ENCODE results near the gene APPL2.

APPL2 gene, protein sequence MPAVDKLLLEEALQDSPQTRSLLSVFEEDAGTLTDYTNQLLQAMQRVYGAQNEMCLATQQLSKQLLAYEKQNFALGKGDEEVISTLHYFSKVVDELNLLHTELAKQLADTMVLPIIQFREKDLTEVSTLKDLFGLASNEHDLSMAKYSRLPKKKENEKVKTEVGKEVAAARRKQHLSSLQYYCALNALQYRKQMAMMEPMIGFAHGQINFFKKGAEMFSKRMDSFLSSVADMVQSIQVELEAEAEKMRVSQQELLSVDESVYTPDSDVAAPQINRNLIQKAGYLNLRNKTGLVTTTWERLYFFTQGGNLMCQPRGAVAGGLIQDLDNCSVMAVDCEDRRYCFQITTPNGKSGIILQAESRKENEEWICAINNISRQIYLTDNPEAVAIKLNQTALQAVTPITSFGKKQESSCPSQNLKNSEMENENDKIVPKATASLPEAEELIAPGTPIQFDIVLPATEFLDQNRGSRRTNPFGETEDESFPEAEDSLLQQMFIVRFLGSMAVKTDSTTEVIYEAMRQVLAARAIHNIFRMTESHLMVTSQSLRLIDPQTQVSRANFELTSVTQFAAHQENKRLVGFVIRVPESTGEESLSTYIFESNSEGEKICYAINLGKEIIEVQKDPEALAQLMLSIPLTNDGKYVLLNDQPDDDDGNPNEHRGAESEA

DNA sequence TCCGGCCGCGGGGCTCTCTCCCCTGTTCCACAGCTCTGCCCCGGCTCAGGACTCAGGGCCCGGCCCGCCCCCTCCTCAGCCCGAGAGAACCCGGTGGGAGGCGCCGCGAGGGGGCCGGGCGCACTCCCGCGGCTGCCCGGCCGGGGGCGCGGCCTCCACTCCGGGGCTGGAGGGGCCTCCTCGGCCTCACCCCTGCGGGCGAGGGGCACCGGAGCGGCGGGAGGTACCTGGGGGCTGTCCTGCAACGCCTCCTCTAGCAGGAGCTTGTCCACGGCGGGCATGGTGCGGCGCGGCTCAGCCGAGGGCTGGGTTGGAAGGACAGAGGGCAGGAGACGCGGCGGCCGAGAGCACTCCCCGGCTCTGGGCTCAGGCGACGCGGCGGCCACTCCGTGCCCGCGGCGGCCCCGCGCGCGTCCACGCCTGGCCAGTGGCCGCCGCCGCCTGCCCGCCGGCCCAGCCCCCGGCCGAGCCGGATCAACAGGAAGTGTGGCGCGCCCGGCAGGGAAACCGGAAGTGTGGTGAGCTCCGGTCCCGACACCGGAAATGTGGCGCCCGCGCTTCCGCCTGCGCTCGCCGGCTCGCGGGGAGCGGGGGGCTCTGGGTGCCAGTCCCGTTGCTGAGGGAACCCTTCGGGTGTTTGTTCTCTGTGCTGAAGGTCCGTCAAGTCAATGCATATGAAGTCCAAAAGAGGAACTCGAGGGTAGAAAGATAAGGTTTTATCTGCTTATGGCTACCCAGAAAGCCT lies at the start of gene APPL2:
TSS of gene APPL2 (minus strand) at position 443 of the 745 bp plus-strand sequence. CDS start at position 281, 162 bp downstream.
- peak; percentile 92 for DNase-seq (ENCODE audit: low read depth)

DNA sequence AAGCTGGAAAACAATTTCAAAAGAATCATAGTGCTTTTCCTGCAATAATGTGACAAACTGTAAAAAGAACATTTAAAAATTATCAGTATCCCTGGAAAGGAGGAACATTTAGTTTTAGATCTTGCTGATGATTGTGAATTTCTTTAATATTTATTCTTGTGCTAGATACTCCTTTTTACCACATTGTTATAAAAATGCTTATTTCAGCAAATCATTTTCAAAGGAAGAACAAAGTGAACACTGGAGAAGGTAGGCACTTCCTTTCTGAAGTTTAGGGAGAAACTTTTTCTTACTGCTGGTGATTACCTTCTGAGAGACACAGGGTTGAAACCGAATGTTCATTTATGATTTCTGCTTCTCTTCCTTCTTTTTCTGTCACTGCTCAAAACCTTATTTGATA lies 49.4 kb upstream of the APPL2 start:
- DNase-seq (ENCODE audit: low read depth), result no peak

DNA sequence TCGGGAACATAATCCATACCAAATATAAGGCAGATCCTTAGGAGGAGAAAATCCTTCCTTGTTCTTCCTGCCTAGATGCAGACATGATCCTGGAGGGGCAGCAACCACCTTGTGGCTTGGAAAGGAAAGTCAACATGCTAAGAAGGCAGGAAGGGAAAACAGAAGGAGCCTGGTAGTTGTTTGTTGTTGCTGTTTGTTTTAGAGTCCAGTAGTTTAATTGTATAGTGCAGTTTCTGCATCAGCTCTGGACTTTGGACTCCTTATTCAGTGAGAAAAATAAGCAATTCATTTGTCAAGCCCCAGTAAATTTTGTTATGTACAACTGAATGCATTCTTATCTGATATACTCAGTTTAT lies 45.7 kb upstream of the APPL2 start:
- DNase-seq (ENCODE audit: low read depth), result no peak

DNA sequence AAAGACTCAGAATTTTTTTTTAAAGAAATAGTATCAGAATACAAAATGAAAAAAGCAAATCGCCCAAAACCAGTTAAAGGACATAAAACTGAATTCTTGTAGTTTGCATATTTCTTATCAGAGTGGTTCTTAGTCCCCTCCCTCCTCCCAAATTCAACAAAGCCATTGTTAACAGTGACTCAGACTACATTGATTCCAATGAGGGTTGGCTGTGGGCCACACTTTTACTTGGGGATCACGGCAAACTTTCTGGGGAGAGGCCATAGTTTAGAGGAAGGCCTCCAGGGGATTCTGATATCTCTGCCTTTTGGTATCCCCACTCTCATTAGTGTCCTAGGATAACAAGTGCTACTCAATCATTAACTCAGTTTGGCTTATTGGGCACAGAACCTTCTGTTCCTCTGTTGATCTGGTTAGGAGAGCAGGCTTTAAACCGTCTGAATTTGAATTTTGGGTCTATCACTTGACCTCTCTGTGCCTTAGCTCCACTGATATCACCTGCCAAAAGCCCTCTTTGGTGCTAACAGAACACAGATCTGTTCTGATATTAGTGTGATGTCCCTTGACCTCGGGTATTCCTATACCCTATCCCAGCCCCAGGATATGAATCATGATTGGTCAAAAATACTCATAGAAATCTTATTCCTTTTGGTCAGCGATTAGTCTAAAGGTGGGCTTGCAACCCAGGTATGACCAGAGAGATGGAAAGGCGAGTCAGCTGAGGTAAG lies 45.2 kb upstream of the APPL2 start:
- no peak for DNase-seq (ENCODE audit: low read depth)

DNA sequence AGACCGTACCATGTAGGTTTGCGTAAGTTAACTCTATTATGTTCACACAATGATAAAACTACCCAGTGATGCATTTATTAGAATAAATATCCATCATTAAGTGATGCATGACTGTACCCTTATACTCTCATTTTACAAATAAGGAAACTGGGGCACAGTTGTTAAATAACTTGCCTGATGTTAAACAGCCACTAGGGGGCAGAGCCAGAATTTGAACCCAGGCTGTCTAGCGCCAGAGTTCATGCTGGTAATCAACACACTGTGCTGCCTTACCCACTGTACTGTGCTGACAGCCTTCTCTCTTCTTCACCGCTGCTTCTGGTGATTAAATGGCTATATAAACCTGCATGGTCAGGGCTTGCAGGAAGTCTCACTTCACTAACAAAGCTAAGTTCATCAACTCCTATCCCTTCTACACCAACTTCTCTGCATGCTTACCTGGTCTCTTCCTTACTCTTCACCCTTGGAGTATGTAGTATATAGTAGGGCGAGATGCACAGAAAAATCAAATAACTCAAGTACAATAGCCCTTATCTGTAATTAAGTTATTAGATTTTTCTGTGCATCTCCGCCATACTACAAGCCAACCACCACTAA lies 43.6 kb upstream of the APPL2 start:
- peak; percentile 47 for DNase-seq (ENCODE audit: low read depth)

DNA sequence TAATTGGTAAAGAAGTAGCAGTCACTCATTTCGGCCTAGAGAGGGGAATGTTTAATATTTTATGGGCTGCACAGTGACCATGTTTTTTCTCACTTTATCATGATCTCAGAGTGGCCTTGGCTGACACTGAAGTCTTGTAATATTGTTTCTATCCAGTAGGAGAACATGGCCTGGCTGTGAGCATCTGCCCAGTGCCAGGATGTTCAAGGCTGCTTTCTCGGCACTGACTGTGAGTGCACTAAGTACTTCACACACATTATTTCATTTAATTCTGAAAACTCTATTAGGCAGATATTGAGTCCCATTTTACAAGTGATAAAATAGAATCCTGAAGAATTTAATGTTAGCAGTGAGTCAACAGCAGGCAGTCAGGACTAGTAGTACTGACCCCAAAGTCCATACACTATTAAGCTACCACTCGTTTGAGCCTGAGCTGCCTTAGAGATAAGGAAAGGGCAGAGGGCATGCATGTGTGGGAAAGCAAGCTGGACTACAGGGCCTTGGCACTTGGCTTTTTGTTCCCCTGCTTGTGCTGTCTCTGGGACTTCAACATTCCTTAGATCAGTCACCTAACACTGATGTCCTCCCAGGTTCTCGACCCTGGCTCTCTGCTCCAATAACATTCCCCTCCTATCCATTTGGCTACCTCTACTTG lies 42.2 kb upstream of the APPL2 start:
- DNase-seq (ENCODE audit: low read depth), result peak; percentile 56

DNA sequence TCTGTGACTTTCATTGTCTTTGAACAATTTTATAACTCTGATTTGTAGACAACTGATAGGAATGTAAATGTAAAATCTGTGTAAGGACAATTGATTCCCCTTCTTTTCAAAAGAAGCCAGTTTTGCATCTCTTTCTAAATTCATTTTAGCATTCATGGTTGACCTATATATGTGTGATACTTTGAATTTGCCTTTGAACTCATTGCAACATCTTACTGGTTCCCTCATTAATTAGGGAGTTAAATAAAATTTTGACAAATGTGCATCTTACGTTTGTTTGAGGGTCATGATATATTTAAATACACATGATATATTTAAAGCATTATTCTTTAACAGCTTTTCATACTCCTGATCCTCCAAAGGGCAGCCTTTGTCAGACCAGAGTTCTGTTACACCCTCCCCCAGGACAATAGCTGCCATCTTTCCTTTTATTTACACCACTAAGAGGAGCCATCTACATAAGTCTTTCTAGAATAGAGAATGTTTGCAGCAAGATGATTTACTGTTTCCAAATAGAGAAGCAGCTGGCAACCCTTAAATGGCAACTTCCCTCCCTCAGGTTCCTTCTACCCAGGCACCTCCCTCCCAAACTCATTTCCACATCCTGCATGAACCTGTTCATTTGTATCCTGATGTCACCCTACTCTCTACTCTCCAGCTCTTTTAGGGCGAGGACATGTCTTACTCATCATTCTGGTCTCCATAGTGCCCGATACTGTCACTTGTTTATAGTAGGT lies 40.2 kb upstream of the APPL2 start:
- DNase-seq (ENCODE audit: low read depth), result no peak

DNA sequence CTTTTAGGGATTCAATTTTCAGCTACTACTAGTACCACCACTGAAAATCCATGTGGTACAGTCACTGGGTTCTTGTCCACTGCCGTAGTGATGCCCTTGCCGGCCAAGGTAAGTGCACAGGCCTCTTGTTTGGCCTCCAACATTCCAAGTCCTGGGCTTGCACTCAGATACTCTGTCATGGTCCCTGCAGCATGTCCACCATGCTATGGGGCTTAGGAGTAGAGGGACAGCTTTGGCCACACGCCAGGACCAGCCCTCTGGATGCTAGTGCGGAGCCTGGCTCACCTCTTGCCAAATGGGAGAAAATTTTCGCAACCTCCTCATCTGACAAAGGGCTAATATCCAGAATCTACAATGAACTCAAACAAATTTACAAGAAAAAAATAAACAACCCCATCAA lies 38.6 kb upstream of the APPL2 start:
- DNase-seq (ENCODE audit: low read depth), result no peak

DNA sequence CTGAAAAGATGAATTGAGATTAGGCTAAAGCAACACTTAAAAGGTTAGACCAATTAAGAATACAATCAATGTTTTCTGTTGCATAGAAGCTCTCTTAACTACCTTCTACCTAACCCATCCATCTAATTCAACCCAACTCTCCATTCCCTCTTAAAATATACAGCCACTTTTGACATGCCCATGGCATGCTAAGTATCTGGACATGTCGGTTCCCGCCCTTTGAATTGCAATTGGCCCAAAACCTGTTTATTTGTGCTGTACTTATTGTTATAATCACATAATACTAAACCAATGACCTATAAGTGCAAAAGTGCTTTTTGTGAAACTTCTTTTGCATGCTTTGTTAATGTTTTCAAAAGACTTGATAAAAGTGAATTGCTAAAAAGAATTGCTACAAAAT lies 37.6 kb upstream of the APPL2 start:
- DNase-seq (ENCODE audit: low read depth), result no peak

DNA sequence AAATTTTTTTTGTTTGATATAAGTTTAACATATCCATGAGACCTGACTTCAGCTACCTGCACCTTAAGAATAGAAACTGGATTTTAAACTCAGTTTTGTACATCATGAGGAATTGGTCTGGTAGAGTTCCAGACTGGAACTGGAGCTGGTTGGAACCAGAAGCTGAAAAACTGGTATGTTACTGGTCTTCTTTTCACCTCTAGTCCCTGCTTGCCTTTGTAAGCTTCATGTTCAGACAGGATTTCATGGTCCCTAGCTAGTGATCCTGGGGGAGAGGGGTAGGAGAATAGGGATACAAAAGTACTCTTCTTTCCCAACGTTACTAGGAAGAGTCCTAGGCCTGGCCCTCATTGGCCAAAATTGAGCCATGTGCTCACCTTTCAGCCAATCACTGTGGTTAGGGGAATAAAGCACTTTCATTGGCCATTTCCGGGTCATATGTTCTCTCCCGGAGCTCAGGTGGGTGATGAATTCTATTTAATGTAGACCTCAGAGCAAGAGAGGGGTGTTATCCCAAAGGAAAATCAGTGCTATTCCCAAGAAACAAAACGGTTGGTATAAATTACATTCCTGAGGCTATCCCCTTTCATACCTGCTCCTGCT lies 36.9 kb upstream of the APPL2 start:
- no peak for DNase-seq (ENCODE audit: low read depth)

DNA sequence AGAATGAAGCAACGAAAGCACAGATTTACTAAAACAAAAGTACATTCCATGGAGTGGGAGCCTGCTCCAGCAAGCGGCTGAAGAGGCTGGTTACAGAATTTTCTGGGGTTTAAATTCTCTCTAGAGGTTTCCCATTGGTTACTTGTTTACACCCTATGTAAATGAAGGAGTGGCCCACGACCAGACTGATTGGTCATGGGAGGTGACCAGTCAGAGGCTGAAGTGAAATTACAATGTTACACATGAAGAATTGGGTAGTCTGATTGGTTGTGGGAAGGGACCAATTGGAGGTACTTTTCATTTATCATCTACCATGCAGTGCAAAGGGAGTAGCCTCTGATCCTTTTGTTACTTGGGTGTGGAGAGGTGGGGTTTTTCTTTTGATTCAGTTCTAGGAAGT lies 36.2 kb upstream of the APPL2 start:
- DNase-seq (ENCODE audit: low read depth), result no peak

DNA sequence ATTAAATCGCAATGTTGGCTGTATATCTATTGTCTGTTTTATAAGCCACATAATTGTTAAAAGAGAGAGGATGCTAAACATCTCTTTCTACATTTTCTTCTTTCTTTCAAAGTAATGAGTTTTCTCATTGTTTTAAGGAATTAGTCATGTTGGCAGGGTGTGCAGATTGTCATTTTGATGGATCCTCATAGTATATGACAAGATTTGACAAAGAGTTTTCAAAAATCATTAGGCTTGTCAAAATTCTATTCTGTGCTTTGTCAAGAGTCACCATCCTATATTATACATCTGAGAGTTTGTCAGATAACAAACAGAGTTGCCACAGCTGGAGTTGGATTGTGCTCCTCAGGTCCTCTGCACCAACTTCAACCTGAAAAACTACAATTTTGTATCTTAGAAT lies 35.4 kb upstream of the APPL2 start:
- no peak for DNase-seq (ENCODE audit: low read depth)

DNA sequence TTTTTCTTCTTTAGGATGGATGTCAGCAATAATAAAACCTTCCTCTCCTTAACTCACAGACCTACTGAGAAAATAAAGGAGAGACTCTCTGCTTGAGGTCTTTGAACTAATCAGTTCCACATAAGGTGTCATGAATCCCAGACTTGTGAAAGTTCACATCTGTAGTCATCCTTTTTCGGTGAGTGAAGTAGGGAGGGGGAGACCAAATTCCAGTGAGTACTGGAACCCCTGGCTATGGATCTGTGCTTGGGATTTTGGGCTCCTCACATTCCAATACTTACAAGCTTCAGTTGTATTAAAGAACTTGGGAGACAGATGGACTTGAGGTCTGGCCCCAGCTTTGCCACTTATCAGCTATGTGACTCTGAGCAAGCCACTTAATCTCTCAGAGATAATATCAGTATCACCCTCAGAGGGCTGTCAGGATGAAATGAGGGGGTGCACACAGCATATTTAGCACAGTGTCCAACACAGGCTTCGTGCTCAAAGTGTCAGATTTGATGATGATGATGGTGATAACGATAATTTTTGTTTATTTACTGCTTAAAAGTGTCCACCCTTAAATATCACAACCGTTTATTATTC lies 34.8 kb upstream of the APPL2 start:
- no peak for DNase-seq (ENCODE audit: low read depth)

DNA sequence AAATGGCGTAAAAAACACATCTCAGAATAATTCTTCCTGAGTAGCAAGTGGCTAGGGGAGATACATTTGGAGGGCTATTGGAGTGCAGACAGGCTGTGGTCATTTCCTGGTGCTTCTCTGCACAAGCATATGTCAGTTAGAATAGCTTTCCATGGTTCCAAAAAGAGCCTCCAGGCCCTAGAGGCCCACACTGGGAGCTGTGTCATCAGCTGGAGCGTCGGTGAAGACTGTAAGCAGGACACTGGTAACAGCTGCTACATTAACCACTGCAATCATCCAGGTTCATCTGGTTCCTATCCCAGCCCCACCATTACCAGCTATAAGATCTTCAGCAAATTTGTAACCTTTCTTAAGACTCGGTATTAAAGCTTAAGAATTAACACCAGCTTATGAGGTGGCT lies 31.7 kb upstream of the APPL2 start:
- peak; percentile 65 for DNase-seq (ENCODE audit: low read depth)

DNA sequence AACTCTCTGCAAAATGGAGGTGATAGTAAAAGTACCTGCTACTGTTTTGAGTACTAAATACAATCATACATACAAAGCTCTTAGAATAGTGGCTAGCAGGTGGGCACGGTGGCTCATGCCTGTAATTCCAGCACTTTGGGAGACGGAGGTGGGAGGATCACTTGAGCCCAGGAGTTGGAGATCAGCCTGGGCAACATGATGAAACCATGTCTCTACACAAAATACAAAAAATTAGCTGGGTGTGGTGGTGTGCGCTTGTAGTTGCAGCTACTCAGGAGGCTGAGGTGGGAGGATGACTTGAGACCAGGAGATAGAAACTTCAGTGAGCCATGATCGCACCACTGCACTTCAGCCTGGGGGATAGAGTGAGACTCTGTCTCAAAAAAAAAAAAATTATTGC lies 28.8 kb upstream of the APPL2 start:
- DNase-seq (ENCODE audit: low read depth), result no peak

DNA sequence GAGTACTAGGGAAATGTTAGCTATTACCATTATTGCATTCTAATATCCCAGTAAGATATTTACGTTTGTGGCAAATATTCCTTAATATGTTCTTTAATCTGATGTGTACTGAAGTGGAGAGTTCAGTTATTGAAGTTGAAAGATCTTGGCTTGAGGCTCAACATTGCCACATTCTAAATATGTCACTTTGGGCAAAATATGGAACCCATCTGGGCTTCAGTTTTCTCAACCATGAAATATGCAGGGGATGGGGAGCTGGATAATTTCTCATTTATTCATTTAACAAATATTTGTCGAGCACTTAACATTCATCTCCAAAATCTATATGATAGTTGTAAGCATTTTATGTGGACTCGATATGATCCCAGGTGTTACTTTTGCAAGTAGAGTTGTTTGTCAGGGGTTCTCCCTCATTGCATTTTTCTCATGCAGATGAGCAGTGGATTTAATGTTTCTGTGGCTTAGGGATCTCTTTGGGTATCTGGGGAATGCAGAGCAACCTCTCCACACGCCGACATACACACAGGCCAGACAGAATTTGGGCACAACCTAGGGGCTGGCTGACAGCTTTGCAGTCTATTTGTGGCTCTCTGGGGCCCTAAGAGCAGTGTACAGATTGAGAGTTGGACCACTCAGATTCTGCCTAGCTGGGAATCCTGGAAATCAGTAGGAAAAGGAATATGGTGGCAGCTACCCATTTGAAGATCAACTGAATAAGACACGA lies 26.6 kb upstream of the APPL2 start:
- DNase-seq (ENCODE audit: low read depth), result no peak

DNA sequence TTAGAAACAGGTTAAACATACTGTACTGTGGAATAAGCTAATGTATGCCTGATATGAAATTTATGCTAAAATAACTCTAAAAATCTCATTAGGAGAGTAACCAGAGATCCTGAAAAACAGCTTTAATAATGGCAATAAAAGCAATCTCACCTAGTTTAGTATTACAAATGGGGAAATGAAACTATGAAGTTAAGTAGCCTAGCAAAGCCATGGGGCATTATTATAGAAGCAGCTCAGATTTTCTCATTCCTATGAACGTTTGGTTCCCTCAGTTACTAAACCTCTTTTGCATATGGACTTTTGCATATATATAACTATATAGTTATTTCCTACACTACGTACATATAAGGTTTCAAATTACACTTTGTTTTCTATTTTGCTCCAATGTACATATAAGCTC lies 25.0 kb upstream of the APPL2 start:
- DNase-seq (ENCODE audit: low read depth), result no peak

DNA sequence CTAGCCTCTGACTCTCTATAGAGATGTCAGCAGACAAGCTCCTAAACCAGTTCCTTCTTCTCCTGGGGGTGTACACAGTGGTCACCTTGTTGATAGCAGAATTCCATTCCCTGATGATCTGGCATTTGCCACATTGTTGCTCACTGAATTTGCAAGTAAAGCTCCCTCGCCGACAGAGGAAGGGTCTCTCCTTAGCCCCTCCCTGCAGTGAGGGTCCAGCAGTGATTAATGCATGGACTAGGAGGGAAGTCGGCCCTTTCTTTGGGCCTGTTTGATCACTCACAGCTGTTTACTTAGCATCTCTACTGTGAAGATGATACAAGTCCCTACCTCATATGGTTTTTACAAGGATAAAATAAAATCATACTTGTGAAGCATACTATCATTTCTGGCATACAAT lies 23.3 kb upstream of the APPL2 start:
- no peak for DNase-seq (ENCODE audit: low read depth)

DNA sequence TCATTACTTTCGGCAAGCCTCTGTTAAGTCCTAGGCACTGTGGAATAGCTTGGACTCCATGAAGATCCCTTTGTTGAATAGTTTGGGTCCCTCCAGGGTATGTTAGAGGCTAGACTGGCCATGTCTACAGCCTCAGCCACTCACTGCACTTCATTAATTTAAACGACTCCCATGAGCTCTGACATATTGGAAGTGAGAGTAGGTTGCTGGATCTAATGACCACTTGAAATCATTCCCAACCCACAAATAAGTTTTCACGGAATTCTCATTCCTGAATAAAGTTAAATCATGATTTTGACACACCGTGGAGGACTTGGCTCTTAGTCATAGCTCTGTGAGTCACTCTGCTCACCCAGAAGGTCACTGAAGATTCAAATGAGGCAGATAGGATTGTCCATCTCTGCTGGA lies 21.4 kb upstream of the APPL2 start:
- DNase-seq (ENCODE audit: low read depth), result peak; percentile 96

Data from EH (cell line).